ENCODE results near the gene SH2D7.

GRCh38 chr15:78149805-78150751, 57.7 kb downstream of the SH2D7 start:
- TF ChIP-seq, protein P1, sequence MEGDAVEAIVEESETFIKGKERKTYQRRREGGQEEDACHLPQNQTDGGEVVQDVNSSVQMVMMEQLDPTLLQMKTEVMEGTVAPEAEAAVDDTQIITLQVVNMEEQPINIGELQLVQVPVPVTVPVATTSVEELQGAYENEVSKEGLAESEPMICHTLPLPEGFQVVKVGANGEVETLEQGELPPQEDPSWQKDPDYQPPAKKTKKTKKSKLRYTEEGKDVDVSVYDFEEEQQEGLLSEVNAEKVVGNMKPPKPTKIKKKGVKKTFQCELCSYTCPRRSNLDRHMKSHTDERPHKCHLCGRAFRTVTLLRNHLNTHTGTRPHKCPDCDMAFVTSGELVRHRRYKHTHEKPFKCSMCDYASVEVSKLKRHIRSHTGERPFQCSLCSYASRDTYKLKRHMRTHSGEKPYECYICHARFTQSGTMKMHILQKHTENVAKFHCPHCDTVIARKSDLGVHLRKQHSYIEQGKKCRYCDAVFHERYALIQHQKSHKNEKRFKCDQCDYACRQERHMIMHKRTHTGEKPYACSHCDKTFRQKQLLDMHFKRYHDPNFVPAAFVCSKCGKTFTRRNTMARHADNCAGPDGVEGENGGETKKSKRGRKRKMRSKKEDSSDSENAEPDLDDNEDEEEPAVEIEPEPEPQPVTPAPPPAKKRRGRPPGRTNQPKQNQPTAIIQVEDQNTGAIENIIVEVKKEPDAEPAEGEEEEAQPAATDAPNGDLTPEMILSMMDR (conservative IDR thresholded peaks at IDR 0.05; ENCODE audit: low read depth, low read length): no peak
- TF ChIP-seq EZH2 (IDR thresholded peaks at IDR 0.05; ENCODE audit: borderline replicate concordance, low read depth, low read length, poor library complexity, severe bottlenecking): no peak
